ENCODE measurements around the gene GAB4.

The GAB4 gene

GRCh38 chr22:16973591-16974297 is 34.3 kb downstream of the GAB4 start:
- no peak for DNase-seq (ENCODE audit: low read depth, low spot score)
- no peak overlapping the region for H3K4me3 ChIP-seq (ENCODE audit: low read depth, low read length)
- in situ Hi-C loops (cut with HindIII; ENCODE audit: low sequenced_read_pairs): no loop called here
- no peak for TF ChIP-seq CTCF (IDR thresholded peaks at IDR 0.05; ENCODE audit: low read depth, low read length)

- no peak overlapping the region for H3K4me3 ChIP-seq (ENCODE audit: low read depth, low read length)
- no peak for TF ChIP-seq CTCF (IDR thresholded peaks at IDR 0.05; ENCODE audit: low read depth, low read length)
- in situ Hi-C loops (cut with HindIII; ENCODE audit: low sequenced_read_pairs): no loop called here
- no peak for DNase-seq (ENCODE audit: low read depth, low spot score)
Observed at GRCh38 chr22:16972311-16972710, 35.7 kb downstream of the GAB4 start.

GRCh38 chr22:16970446-16970845 is 37.6 kb downstream of the GAB4 start:
- in situ Hi-C loops (cut with HindIII; ENCODE audit: low sequenced_read_pairs): no loop called here
- TF ChIP-seq CTCF (IDR thresholded peaks at IDR 0.05; ENCODE audit: low read depth, low read length): no peak
- no peak overlapping the region for H3K4me3 ChIP-seq (ENCODE audit: low read depth, low read length)
- DNase-seq (ENCODE audit: low read depth, low spot score): no peak

GRCh38 chr22:16969508-16970327 is 38.3 kb downstream of the GAB4 start:
- no peak for TF ChIP-seq CTCF (IDR thresholded peaks at IDR 0.05; ENCODE audit: low read depth, low read length)
- in situ Hi-C loops (cut with HindIII; ENCODE audit: low sequenced_read_pairs): no loop called here

GRCh38 chr22:16968218-16968595 is 39.8 kb downstream of the GAB4 start:
- H3K4me3 ChIP-seq (ENCODE audit: low read depth, low read length): no peak overlapping the region
- TF ChIP-seq CTCF (IDR thresholded peaks at IDR 0.05; ENCODE audit: low read depth, low read length): no peak
- in situ Hi-C loops (cut with HindIII; ENCODE audit: low sequenced_read_pairs): no loop called here
- no peak for DNase-seq (ENCODE audit: low read depth, low spot score)

More at GRCh38 chr22:16969508-16970327, 38.3 kb downstream of the GAB4 start:
- no peak for DNase-seq (ENCODE audit: low read depth, low spot score)
- H3K4me3 ChIP-seq (ENCODE audit: low read depth, low read length): no peak overlapping the region

- DNase-seq (ENCODE audit: low read depth, low spot score): no peak
- in situ Hi-C loops (cut with HindIII; ENCODE audit: low sequenced_read_pairs): no loop called here
- H3K4me3 ChIP-seq (ENCODE audit: low read depth, low read length): no peak overlapping the region
- TF ChIP-seq CTCF (IDR thresholded peaks at IDR 0.05; ENCODE audit: low read depth, low read length): no peak
Observed at GRCh38 chr22:16967453-16968217, 40.4 kb downstream of the GAB4 start.
